A673 (cell line): Measurements from ENCODE around the gene UMODL1.

Source experiments
- EZH2 ChIP-seq: fragments of 200-600 bp; sonication (generic); IDR thresholded peaks from 2 replicates; pipeline ENCODE4 v1.6.1; 2017; ENCODE audit warnings: borderline replicate concordance, low read depth, mild to moderate bottlenecking, mixed read lengths, antibody characterized with exemption, low read length; ENCODE audit not compliant: poor library complexity, severe bottlenecking
- TF ChIP-seq, protein P1 (sequence below): fragments of 300-800, 200-600 bp; sonication (generic); conservative IDR thresholded peaks from 2 replicates; pipeline ENCODE4 v1.5.1; 2017; ENCODE audit warnings: low read depth, mild to moderate bottlenecking, antibody characterized with exemption, low read length, moderate library complexity, mixed read lengths

DNA sequence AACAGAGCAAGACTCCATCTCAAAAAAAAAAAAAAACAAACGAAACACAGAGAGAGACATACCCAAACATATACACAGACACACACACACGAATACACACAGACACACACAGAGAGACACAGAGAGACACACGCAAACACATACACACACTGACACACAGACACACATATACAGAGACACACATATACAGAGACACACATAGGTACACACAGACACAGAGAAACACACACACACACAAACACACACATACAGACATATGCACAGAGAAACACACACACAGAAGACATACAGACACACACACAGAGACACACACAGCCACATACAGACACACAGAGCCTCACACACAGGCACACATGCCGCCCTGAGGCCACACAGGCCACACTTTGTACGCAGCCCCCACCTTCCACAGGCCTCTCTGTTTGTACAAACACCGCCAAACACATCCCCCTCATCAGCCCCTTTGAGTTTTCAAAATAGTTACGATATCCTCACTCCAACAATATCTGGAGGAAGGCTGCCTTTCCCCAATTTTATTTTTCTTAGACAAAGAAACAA is 90.4 kb downstream of the UMODL1 start:
- TF ChIP-seq, protein P1, sequence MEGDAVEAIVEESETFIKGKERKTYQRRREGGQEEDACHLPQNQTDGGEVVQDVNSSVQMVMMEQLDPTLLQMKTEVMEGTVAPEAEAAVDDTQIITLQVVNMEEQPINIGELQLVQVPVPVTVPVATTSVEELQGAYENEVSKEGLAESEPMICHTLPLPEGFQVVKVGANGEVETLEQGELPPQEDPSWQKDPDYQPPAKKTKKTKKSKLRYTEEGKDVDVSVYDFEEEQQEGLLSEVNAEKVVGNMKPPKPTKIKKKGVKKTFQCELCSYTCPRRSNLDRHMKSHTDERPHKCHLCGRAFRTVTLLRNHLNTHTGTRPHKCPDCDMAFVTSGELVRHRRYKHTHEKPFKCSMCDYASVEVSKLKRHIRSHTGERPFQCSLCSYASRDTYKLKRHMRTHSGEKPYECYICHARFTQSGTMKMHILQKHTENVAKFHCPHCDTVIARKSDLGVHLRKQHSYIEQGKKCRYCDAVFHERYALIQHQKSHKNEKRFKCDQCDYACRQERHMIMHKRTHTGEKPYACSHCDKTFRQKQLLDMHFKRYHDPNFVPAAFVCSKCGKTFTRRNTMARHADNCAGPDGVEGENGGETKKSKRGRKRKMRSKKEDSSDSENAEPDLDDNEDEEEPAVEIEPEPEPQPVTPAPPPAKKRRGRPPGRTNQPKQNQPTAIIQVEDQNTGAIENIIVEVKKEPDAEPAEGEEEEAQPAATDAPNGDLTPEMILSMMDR = no peak
- TF ChIP-seq EZH2 = no peak
